Stimulated activated CD8-positive, alpha-beta memory T cell treated with anti-CD3 and anti-CD28 coated beads, Interleukin-7, amount 100 ng/mL, for 24 hours (primary cell): Measurements from ENCODE around the gene SPTBN5.

ENCODE experiments used
- DNase-seq: peaks from one replicate; pipeline ENCODE4 v3.0.0-alpha.2; 2020; ENCODE audit warnings: low read depth

Gene SPTBN5

GRCh38 chr15:41865490-41866055 lies 28.3 kb downstream of the SPTBN5 start:
- DNase-seq, result no peak

- DNase-seq, result no peak
These were observed 31.2 kb downstream of the SPTBN5 start for GRCh38 chr15:41862515-41863116.

- no peak for DNase-seq
These were observed 32.0 kb downstream of the SPTBN5 start for GRCh38 chr15:41861736-41862356.

GRCh38 chr15:41860049-41860828 lies 33.6 kb downstream of the SPTBN5 start:
- DNase-seq, result no peak

- no peak for DNase-seq
These were observed 35.1 kb downstream of the SPTBN5 start for GRCh38 chr15:41858756-41859155.

GRCh38 chr15:41857316-41857715 lies 36.5 kb downstream of the SPTBN5 start:
- no peak for DNase-seq

- DNase-seq, result no peak
These were observed 37.1 kb downstream of the SPTBN5 start for GRCh38 chr15:41856716-41857115.

- DNase-seq, result no peak
These were observed 37.6 kb downstream of the SPTBN5 start for GRCh38 chr15:41856262-41856661.

GRCh38 chr15:41855261-41855961 lies 38.4 kb downstream of the SPTBN5 start:
- no peak for DNase-seq

GRCh38 chr15:41854443-41854842 lies 39.4 kb downstream of the SPTBN5 start:
- DNase-seq, result no peak

- DNase-seq, result no peak
These were observed 40.0 kb downstream of the SPTBN5 start for GRCh38 chr15:41853831-41854230.

- no peak for DNase-seq
These were observed 40.9 kb downstream of the SPTBN5 start for GRCh38 chr15:41852736-41853590.

- DNase-seq, result no peak
These were observed 42.0 kb downstream of the SPTBN5 start for GRCh38 chr15:41851755-41852370.

- DNase-seq, result no peak
These were observed 42.7 kb downstream of the SPTBN5 start for GRCh38 chr15:41851167-41851523.

GRCh38 chr15:41850482-41851166 lies 43.2 kb downstream of the SPTBN5 start:
- no peak for DNase-seq

- no peak for DNase-seq
These were observed 44.0 kb downstream of the SPTBN5 start for GRCh38 chr15:41849861-41850260.

- no peak for DNase-seq
These were observed 44.6 kb downstream of the SPTBN5 start for GRCh38 chr15:41849204-41849603.

- peak; percentile 8 for DNase-seq
These were observed 45.2 kb downstream of the SPTBN5 start for GRCh38 chr15:41848631-41849030.

GRCh38 chr15:41847981-41848380 lies 45.9 kb downstream of the SPTBN5 start:
- DNase-seq, result no peak

- DNase-seq, result no peak
These were observed 46.6 kb downstream of the SPTBN5 start for GRCh38 chr15:41847206-41847605.
